ENCODE measurements around the gene TBC1D7.

The TBC1D7 gene

DNA sequence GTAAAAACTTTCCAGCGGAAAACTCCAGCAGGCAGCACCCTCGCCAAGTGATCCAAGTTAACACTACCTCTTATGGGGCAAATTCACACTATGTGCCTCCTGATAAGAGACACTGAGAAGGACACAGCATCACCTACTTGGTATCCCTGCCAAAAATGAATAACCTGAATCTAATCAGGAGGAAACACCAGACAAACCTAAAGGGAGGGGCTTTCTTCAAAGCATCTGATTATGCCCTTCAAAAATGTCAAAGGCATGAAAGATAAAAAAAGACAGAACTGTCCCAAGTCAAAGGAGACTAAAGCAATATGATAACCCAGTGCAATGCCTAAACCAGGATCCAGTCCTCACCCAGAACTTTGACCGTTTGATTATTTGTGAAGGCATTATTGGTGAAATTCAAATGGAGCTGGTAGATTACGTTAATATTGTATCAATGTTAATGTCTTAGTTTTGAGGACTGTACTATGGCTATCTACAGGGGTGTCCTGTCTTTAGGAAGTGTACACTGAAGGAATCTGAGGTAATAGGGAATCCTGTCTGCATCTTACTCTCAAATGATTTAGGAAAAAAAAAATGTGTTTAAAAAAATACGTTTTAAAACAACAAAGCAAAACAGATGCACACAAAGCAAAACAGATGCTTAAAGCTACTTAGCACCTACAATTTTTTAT lies 8.3 kb downstream of the TBC1D7 start:
- no peak for DNase-seq (ENCODE audit: low spot score)

DNA sequence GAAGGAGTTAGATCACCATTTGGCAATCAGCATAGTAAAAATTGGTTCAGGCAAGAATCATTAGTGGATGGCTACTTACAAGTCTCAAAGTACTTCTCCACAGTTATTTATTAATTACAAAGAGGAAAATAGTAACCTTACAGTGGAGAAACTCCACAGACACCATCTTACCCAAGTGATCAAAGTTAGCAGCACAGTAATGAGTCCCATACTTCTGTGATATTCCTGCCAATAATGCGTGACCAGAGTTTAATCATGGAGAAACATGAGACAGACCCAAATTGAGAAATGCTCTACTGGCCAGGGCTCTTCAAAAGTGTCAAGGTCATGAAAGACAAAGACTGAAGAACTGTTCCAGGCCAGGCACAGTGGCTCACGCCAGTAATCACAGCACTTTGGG lies 9.5 kb downstream of the TBC1D7 start:
- DNase-seq (ENCODE audit: low spot score), result no peak

DNA sequence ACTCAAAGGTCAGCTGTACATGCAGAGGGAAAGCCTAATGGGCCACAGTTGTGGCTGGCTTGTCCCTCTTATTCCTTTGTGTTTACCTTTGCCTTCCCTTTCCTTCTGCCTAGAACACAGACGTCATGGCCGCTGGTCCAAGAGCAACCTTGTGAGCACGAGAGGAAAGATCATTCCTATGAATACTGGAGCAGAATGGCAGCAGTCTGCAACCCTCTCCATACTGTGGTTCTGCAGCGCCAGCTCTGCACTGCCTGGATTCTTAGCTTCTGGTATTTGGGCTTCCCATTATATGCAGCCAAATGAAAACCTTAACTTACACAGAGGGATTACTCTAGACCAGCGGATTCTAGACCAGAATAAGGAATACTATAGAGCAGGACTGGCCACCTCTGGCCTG lies 12.4 kb downstream of the TBC1D7 start:
- DNase-seq (ENCODE audit: low spot score), result no peak

DNA sequence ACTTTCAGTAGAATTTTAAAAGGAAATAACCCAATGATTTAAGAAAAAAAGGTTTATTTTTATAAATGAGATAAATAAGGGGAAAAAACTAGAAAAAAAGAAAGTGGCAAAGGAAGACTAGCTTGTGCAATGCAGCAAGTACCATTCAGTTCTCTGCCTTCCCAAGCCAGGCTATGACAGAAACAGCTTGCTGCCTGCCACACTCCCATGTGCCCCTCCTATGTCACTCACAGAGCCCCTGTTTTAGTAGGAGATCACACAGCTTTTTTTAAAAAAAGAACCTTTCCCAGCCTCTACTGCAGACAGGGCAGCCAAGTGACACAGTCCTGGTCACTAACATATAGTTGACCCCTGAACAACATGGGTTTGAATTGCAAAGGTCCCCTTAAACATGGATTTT lies 13.5 kb downstream of the TBC1D7 start:
- DNase-seq (ENCODE audit: low spot score), result no peak

DNA sequence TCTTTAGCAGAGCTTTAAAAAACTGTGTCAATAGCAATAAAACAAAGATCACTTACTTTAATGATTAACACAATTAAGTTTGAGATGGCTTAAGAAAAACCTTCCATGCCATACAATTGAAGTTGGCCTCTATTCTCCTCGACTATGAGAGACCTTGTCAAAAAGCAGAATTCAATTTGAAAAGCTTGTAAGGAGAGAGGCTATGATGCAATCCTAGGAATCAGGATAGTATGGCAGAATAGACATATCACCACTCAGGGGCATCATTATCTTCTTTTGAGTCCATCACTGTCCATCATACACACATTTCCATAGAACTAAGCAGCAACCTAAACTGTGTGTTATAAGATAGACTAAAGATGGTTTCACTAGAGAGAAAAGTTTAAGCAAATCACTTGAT lies 17.2 kb downstream of the TBC1D7 start:
- no peak for DNase-seq (ENCODE audit: low spot score)

DNA sequence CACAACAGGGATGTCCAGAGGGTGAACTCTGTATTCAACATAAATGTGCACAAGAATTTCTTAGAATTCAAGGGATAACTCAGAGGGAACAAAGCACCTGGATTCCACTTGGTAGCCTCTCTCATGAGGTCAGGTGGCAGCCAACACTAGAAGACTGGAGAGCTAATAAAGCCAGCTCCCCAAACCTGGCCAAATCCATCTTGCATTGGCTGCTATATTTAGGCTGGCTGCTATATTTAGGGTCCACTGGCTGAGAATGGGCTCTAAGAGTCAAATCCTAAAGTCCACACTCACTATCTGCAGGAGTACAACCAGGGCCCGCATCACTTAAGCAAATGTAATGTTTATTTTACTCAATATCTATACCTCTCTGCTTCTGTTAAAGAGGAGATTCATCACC lies 20.0 kb downstream of the TBC1D7 start:
- DNase-seq (ENCODE audit: low spot score), result no peak

DNA sequence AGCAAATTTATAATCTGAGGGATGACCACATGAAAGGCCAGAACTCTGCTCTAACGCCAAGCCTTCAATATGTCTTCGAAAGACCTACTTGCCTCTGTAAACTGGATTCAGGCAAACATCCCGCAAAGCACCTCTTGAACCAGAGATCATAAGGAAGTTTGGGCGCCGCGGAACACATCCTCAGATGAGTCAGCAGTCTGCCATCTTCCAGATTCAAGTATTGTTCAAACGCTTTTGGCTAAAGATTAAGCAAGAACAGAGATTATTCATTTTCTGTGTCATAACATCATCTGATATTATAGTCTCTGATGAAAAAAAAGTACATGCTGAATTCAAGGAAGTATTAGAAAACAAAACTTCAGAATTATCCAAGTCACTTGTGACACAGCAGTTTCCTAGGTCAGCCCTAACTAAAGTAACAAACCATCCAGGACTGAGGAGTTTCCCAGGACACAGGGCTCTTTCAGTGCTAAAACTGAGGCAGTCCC lies 20.8 kb downstream of the TBC1D7 start:
- DNase-seq (ENCODE audit: low spot score), result no peak

DNA sequence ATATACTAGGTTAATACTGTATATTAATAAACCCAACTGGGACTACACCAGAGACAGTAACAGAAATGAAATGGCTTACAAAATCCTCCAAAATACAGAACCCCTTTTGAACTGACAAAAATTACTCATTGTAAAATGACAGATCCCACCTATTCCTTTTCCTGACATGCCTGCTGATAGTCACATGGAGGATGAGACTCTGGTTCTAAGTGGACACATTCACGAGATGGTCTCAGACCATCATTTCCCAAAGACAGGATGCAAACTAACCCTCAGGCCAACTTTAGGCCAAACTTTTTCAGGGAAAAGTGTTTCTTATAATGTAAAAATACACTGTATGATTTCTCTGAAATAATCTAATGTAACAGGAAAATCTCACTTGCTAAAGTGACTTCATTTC lies 22.5 kb downstream of the TBC1D7 start:
- DNase-seq (ENCODE audit: low spot score), result no peak

DNA sequence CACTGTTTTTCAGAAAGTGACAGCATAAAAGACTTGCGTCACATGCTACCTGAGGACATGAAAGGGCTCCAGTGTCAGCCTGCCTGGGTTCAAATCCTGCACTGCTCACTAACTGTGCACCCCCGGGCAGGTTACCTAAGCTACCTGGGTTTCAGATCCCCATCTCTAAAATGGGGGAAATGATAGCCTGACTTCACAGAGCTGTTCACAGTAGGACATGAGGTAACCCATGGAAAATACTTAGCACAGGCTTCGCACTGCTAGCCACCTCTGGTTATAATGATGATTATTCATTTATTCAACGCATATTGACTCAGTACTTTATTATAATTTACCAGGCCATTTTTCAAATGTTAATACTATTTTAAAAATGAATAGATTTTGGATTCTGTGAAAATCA lies 23.0 kb downstream of the TBC1D7 start:
- no peak for DNase-seq (ENCODE audit: low spot score)

DNA sequence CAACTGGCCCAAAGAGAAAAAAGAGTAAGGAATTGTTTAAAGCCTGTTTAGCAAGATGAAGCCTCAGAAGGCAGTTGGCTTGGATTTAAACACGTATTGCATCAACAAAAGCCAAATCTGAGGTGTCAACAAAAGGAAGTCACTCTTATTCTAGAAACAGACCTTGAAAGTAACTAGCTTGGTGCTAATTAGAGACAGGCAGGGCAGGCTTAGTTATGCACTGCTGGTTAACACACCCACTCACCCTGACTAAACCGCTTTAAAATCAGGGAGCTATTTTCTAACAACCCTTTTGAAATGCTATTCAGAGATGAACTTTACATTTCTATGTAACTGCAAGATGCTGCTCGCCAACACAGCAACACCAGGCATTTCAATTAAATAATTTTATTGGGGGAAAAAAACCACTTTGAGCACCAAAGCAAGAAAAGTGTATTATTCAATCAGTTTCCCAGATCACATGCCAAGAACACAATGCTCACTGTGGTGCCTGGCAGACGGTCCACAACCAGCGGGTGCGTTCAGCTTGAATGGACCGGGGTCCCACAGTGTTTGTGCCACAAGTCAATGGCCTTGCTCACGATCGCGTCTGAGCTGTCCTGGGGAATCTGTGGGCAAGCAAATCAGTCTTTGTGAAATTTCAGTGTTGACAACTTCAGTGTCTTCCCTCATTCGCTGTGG lies 23.6 kb downstream of the TBC1D7 start:
- no peak for DNase-seq (ENCODE audit: low spot score)

DNA sequence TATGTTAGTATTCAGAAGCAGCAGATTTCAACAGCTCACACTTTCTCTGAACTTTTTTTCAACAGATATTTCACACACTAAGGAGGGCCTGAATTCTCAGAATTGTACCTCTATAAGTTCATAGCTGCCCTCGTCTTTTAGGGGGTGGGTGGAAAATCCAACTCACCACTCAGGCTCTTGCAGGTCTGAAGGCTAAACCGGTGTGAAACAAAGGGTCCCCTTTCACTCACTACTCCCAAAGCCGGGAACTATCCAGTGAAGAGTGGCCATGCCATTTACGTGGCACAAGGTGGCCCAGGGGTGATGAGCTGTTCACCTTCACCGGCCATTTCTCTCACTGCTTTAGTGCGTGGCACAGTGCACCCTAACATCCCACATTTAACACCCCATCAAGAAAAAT lies 24.2 kb downstream of the TBC1D7 start:
- DNase-seq (ENCODE audit: low spot score), result no peak

DNA sequence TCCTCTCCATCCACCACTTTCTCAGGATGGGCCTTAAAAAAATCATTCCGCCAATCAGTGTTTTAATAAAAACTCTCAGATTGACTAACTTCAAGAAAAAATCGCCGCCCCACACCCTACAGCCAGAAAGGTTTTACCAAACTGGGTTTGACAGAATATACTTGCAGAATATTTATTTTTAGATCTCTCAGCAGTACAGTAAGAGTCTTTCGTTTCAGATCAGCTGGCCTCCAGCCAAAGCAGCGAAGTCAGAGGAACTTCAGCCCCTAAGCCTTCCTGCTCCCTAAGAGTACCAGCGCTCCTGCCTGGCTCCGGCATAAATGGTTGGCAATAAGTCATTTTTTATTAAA lies 24.7 kb downstream of the TBC1D7 start:
- peak; percentile 59 for DNase-seq (ENCODE audit: low spot score)

DNA sequence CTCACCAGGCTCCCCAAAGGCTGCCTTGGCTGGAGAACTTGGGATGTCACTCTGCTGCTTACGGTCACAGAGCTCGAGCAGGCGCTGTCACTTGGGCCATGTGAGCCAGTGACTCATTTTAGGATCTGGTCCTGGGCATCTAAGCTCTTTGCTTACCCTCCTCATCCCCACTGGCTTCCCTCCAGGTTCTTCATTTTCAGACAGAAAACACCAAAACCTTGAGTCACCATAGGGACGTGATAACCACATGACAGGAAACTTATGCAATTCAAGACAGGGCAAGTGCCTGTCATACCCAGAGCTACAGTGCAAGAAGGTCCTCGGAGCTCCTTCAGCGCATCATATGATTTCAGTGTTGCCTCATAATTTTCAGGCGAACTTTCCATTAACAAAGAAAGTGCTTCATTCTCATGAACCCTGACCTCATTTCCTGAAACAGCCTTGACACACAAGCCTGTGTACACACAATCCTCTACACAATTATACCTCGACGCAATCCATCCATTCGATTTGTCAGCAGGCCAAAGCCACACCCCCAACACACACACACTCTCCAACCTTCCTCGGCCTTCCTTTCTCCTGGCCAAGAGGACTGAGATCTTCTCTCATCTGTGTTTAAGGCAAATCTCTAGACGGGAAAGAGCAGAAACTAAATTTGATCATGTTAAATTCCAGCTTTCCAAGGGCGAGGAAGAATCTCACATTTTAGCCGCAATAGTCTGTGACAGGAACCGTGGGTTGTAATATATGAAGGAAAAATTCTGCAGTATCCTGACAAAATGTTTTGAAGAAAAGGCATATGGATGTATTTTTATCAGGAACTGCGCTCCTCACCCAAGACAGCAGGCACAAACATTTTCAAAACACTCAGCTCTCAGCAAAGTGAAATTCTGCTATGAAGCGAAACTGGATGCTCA lies 25.3 kb downstream of the TBC1D7 start:
- peak; percentile 91 for DNase-seq (ENCODE audit: low spot score)

DNA sequence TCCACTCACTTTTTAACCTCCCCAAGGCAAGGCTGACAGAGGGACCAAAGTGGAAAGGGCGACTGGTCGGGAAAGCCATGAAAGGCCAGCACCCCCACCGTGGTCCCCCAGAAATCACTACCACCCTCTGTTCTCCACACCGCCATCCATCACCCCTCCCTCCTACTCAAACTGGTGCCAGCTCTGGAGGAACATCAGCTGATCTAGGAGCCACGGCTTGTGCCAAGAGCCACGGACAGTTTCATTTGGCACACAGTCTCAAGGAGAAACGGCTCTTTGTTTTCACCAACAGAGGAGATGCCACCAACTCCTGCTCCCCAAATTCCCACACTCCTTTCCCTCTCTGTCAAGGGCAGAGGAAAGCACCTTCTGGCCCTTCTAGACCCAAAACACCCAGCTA lies 26.0 kb downstream of the TBC1D7 start:
- no peak for DNase-seq (ENCODE audit: low spot score)

DNA sequence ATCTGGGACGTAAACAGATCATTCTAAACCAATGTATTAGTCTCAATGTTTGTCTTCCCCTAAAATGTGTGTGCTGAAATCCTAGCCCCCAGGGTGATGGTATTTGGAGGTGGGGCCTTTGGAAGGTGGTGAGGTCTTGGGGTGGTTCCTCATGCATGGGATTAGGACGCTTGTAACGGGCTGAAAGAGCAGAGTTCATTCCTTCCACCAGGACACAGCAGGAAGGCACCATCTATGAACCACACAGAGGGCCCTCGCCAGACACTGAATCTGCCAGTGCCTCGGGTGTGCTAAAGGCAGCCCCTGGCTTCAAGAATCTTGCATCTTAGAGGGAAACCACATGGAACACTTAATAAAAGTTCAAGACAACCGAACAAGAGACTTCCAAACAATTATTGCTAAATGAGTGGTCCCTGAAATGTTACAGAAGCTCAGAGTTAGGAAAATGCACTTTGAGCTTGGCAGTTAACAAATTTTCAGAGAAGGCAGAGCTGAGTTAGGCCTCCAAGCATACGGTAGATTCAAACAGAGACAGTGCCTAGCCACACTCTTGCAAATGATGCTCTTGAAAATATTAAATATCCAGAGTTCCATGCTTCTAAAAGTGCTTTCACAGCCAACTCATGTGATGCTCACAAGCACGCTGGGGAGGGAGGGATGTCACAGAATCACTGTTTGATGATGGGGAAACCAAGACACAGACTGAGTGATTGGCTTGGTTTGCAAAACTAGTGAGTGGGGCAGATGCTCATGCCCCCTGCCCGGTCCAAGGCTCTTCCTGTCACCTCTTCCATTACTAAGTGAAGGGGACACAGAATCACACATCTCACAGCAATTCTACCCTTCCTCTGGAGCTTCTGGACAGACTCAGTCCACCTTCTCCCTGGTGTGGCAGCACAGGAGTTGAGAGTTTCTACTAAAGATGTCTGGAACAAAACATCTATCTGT lies 27.4 kb downstream of the TBC1D7 start:
- DNase-seq (ENCODE audit: low spot score), result no peak

DNA sequence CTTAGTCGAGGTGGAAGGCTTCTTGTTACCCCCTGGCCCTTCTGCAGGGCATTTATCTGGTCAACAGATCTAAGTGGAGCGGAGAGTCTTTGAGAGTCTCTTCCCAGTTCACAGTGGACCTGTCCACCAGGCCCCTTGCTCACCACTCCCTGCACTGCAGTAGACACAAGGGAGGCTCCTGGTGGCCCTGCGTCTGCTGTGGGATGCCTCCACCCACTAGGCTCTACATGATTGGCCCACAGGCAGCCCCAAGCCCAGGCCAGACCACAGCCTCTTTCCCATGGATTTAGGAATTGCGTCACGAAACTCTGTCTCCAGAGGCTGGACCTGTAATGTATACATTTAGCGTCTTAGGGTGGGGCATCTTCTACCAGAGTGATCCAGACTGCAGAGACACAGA lies 28.4 kb downstream of the TBC1D7 start:
- no peak for DNase-seq (ENCODE audit: low spot score)

DNA sequence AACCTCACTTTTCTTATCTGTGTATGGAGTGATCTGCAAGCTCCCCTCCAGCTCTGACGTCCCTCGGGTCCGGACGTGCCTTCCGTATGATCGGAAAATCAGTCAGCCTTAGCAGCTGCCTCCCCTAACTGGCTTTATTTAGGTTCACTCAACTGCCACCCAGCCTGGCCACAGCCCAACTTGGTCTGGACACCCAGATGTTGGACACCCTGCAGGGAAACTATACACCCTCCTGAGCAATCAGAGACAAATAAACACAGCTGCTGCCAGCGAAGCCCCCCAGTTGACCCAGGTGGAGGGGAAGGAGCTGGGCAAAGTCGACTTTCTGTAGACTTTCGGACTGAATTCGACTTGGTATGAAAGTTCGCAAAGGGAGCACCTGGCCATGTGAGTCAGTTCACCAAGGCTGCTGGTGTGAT lies 28.9 kb downstream of the TBC1D7 start:
- DNase-seq (ENCODE audit: low spot score), result no peak

DNA sequence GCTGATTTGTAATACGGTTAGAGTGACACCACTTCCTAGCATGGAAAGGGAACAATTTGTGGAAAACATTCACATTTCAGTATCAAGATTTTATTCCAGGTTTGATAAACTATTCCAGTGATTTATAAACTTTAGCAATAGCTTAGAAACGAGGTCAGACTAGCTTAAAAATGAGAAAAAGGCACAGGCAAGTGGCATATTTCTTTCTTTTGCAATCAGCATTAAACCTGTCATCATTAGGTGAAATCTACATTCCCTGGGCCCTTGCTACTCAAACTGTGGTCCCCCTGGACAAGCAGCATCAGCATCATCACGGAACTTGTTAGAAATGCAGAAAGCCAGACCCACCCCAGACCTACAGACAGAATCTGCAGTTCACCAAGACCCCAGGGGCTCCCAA lies 29.9 kb downstream of the TBC1D7 start:
- no peak for DNase-seq (ENCODE audit: low spot score)

DNA sequence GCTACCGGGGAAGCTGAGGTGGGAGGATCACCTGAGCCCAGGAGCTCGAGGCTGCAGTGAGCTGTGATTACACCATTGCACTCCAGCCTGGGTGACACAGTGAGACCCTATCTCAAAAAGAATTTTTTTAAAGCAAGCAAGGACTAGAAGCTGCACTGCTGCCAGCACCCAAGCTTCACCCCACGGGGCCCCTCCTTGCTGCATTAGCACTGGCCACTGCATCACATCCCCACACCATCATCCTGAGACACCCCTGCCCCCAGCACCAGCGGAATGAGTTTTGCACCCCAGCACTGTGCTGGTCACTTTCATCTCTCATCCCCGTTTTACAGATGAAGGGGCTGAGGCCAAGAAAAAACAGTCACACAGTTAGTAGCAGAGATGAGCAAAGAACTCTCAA lies 30.9 kb downstream of the TBC1D7 start:
- no peak for DNase-seq (ENCODE audit: low spot score)

DNA sequence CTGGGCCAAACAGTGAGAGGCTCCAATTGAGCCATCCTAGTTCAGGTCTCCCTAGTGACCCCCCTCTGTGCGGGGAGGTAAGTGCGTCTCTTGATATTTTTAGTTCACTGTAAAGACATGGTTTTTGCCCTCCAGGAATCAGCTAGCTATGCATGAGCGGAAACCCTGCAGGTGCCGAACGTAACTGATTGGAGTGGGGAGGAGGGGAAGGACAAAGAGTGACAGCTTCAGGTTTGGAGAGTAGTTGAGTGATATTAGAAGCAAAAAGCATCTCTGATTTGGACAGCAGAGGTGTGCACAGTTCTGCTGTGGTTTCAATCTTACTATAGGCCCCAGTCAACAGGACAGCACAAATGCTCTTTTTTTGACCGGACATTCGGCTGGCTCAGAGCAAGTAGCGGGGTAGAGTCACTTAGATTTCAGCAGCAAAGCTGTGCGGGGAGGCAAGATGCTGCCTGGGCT lies 31.8 kb downstream of the TBC1D7 start:
- DNase-seq (ENCODE audit: low spot score), result no peak

DNA sequence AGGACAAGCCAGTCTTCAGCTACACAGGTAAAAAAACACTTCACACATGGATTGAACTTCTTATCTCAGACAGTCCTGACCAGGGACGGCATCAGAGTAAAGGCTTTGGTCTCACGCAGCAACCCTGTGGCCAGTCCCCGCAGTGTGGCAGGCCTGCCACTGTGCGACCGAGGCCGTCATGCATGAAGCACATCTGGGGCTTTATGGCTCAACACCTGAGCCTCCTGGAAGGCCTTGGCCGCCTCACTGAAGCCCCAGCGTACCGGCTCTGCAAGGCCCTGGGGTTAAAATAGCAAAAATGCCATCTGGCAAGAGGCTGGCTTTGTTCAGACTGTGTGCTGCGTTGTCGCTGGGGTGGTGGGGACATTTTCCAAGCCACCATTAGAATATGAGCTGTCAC lies 32.8 kb downstream of the TBC1D7 start:
- DNase-seq (ENCODE audit: low spot score), result no peak
